Prostate gland (tissue), 2 donors: Measurements from ENCODE around the gene NPTN. TPM values are rescaled to one million over a fixed set of nuclear protein-coding genes. Genes with fewer than 3 reads are reported as not detected.
A peak's percentile ranks its signal among the peaks of the same experiment; 100 is the strongest.

ENCODE experiments used
- DNase-seq: peaks from one replicate; pipeline ENCODE4 v3.0.0-alpha.2; 2019; ENCODE audit warnings: low spot score
- H3K27ac ChIP-seq, 2 donors: fragments of 200-600 bp; sonication (generic); 2 replicates each; pipeline ENCODE4 v1.5.1; 2017 to 2019
- H3K27me3 ChIP-seq: fragments of 200-600 bp; sonication (generic); replicated peaks from 2 replicates; pipeline ENCODE4 v1.5.1; 2019; ENCODE audit not compliant: insufficient read depth
- H3K36me3 ChIP-seq, 2 donors: fragments of 200-600 bp; sonication (generic); 1 replicate in 1 of 2; 2 replicates in 1 of 2; pipeline versions ENCODE4 v1.5.1 to v1.8.1; 2017 to 2019
- H3K4me1 ChIP-seq: fragments of 200-600 bp; sonication (generic); replicated peaks from 2 replicates; pipeline ENCODE4 v1.5.1; 2019
- H3K4me3 ChIP-seq, 2 donors: fragments of 200-600 bp; sonication (generic); 2 replicates each; pipeline ENCODE4 v1.5.1; 2017 to 2019
- H3K9me3 ChIP-seq: fragments of 200-600 bp; sonication (generic); 2 replicates; pipeline ENCODE4 v1.5.1; 2017
- CTCF ChIP-seq, 4 experiments: fragments of 200-600 bp in 2 of 4; fragments of 450-650 bp in 2 of 4; sonication (generic) in 2 of 4; IDR thresholded peaks; 1 replicate in 3 of 4; 2 replicates in 1 of 4; pipeline ENCODE4 v1.5.1; 2016 to 2019; ENCODE audit warnings: antibody characterized with exemption in 4 of 4, mild to moderate bottlenecking in 2 of 4, moderate library complexity in 2 of 4
- POLR2A ChIP-seq: fragments of 450-650 bp; IDR thresholded peaks from one replicate; pipeline ENCODE4 v1.6.1; 2016; ENCODE audit warnings: antibody characterized with exemption, mild to moderate bottlenecking
- POLR2AphosphoS5 ChIP-seq: sonication (generic); formaldehyde crosslinking; IDR thresholded peaks from one replicate; pipeline ENCODE4 v1.6.1; 2017; ENCODE audit warnings: antibody characterized with exemption
- WGBS: methylation state at CpG from one replicate; pipeline ENCODE4 v1.1.5; 2018; 5-methylcytosine and 5-hydroxymethylcytosine counted together
- intact Hi-C: fragments of 100-400 bp; cut with DNase I; formaldehyde crosslinking; loops from one replicate; pipeline ENCODE4 v1.14.2; 2022
- total RNA-seq, 2 donors: library from RNA; depleted of rRNA; stranded (reverse); fragments of >200 nt; gene quantifications; one replicate each; pipeline ENCODE4 v1.1.0, GENCODE V29; 2016

NPTN gene
- total RNA-seq, 2 donors from 2014 or later, result 147 to 266 TPM

- H3K4me1 ChIP-seq, result no peaks in the 10 kb centered on the region
- no peak overlapping the region for H3K4me3 ChIP-seq
- TF ChIP-seq POLR2AphosphoS5 (no peak), CTCF (IDR thresholded peaks at IDR 0.05) (no peak), POLR2A (no peak)
- no peak overlapping the region for H3K27ac ChIP-seq
- peaks cover 0 to 3% of the 10 kb centered on the region in 2 donors for H3K36me3 ChIP-seq
- H3K27me3 ChIP-seq, result no peaks in the 10 kb centered on the region
- WGBS, result 59% methylated on average over 2 of the region's 2 CpGs
- no peak for DNase-seq
- intact Hi-C loops, result no loop called here
- H3K9me3 ChIP-seq, result no peaks in the 10 kb centered on the region
Measured at GRCh38 chr15:73594109-73594508, 39.1 kb downstream of the NPTN start.

GRCh38 chr15:73593304-73594074 is 39.7 kb downstream of the NPTN start:
- Histone ChIP-seq H3K27me3 (no peaks in the 10 kb centered on the region), H3K27ac (no peak overlapping the region), H3K4me1 (no peaks in the 10 kb centered on the region), H3K9me3 (no peaks in the 10 kb centered on the region), H3K36me3 (peaks cover 0 to 3% of the 10 kb centered on the region in 2 donors), H3K4me3 (no peak overlapping the region)
- intact Hi-C loops, result no loop called here
- TF ChIP-seq POLR2A, result no peak
- TF ChIP-seq CTCF (IDR thresholded peaks at IDR 0.05), result no peak
- no peak for TF ChIP-seq POLR2AphosphoS5
- peak; percentile 33 for DNase-seq
- WGBS, result 38% methylated on average over 9 of the region's 9 CpGs

GRCh38 chr15:73590263-73590662 is 42.9 kb downstream of the NPTN start:
- Histone ChIP-seq H3K36me3 (peaks cover 0 to 3% of the 10 kb centered on the region in 2 donors), H3K27me3 (no peaks in the 10 kb centered on the region), H3K27ac (no peak overlapping the region), H3K4me3 (no peak overlapping the region), H3K4me1 (no peaks in the 10 kb centered on the region), H3K9me3 (no peaks in the 10 kb centered on the region)
- intact Hi-C loops, result no loop called here
- no peak for DNase-seq
- no peak for TF ChIP-seq POLR2AphosphoS5
- no peak for TF ChIP-seq CTCF (IDR thresholded peaks at IDR 0.05)
- no peak for TF ChIP-seq POLR2A
- 95% methylated on average over 5 of the region's 5 CpGs for WGBS

GRCh38 chr15:73589766-73590165 is 43.4 kb downstream of the NPTN start:
- Histone ChIP-seq H3K27ac (no peak overlapping the region), H3K4me1 (no peaks in the 10 kb centered on the region), H3K4me3 (no peak overlapping the region), H3K27me3 (no peaks in the 10 kb centered on the region), H3K36me3 (peaks cover 0 to 3% of the 10 kb centered on the region in 2 donors), H3K9me3 (no peaks in the 10 kb centered on the region)
- no peak for DNase-seq
- TF ChIP-seq POLR2A (no peak), CTCF (IDR thresholded peaks at IDR 0.05) (no peak), POLR2AphosphoS5 (no peak)
- intact Hi-C loops, result no loop called here
- 96% methylated on average over 1 of the region's 1 CpG for WGBS
